Thyroid gland (tissue), 4 donors: ENCODE data around the gene CD22.

Experiments
- POLR2A ChIP-seq, 2 donors: fragments of 450-650 bp; IDR thresholded peaks; one replicate each; pipeline ENCODE4 v1.6.1; 2017; ENCODE audit warnings: antibody characterized with exemption in 2 of 2, mild to moderate bottlenecking in 2 of 2, moderate library complexity in 1 of 2
- TF ChIP-seq, protein P1 (sequence below), 6 experiments: fragments of 200-600 bp in 3 of 6; fragments of 450-650 bp in 3 of 6; sonication (generic) in 3 of 6; IDR thresholded peaks; one replicate each; pipeline ENCODE4 v1.5.1; 2016 to 2019; ENCODE audit warnings: antibody characterized with exemption in 6 of 6, mild to moderate bottlenecking in 2 of 6, inconsistent platforms in 1 of 6, moderate library complexity in 1 of 6

DNA sequence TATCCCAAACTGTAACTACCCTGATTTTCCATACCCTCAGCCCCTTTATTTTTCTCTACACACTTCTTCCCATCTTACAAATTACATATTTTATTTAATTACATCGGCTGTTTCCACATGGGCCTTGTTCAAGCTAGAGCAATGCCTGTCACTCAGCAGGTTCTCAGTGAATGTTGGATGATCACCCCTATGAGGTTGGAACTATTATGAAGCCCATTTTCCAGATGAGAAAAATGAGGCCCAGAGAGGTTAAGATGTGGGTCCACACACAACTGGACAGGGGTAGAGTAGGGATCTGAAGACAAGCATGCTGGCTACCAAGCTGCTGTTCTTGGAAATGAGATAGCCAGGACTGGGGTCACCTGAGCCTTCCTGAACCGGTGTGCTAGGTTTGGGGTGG lies 27.0 kb upstream of the CD22 start:
- TF ChIP-seq POLR2A (IDR thresholded peaks at IDR 0.05) = no peak
- TF ChIP-seq, protein P1, sequence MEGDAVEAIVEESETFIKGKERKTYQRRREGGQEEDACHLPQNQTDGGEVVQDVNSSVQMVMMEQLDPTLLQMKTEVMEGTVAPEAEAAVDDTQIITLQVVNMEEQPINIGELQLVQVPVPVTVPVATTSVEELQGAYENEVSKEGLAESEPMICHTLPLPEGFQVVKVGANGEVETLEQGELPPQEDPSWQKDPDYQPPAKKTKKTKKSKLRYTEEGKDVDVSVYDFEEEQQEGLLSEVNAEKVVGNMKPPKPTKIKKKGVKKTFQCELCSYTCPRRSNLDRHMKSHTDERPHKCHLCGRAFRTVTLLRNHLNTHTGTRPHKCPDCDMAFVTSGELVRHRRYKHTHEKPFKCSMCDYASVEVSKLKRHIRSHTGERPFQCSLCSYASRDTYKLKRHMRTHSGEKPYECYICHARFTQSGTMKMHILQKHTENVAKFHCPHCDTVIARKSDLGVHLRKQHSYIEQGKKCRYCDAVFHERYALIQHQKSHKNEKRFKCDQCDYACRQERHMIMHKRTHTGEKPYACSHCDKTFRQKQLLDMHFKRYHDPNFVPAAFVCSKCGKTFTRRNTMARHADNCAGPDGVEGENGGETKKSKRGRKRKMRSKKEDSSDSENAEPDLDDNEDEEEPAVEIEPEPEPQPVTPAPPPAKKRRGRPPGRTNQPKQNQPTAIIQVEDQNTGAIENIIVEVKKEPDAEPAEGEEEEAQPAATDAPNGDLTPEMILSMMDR (IDR thresholded peaks at IDR 0.05) = no peak
